ENCODE results near the gene USB1.

Gene USB1

DNA sequence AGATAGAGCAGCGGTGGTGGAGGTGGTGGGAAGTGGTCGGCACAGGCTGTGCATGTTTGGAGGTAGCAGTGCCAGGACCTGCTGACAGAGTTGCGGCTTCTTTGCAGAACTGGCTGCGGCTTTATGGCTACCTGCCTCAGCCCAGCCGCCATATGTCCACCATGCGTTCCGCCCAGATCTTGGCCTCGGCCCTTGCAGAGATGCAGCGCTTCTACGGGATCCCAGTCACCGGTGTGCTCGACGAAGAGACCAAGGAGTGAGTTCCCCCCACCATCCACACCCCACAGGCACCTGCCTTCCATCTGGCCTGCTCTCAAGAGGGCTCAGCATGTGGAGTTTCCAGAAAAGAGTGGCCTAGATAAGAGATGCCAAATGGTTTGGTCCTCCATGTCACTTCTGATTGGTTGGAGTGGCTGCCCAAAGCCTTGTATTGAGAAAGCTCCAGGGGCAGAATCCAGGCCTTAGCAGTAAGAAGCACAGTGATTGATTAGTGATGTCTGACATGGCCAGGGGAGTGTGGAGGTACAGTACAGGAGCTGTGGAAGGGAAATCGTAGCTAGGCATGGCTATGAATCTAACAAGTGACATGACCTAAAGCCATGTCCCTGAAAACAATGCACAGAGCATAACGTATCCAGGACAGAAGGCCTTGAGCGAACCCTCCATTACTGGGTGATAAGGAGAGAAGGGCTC is 36.3 kb downstream of the USB1 start:
- DNase-seq: no peak

DNA sequence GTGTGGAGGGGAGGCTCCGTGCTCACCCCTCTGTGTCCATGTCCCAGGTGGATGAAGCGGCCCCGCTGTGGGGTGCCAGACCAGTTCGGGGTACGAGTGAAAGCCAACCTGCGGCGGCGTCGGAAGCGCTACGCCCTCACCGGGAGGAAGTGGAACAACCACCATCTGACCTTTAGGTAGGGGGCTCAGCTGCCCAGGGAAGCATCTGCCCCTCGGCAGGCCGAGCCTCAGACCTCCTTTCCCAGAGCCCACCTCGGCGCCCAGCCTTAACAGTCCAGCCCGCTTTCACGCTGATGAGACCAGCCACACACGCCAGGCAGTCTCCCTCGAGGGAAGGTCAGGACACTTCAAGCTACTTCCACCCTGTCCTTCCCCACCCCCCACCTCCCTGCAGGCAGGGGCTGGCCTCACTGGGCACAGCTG is 37.0 kb downstream of the USB1 start:
- DNase-seq: no peak

DNA sequence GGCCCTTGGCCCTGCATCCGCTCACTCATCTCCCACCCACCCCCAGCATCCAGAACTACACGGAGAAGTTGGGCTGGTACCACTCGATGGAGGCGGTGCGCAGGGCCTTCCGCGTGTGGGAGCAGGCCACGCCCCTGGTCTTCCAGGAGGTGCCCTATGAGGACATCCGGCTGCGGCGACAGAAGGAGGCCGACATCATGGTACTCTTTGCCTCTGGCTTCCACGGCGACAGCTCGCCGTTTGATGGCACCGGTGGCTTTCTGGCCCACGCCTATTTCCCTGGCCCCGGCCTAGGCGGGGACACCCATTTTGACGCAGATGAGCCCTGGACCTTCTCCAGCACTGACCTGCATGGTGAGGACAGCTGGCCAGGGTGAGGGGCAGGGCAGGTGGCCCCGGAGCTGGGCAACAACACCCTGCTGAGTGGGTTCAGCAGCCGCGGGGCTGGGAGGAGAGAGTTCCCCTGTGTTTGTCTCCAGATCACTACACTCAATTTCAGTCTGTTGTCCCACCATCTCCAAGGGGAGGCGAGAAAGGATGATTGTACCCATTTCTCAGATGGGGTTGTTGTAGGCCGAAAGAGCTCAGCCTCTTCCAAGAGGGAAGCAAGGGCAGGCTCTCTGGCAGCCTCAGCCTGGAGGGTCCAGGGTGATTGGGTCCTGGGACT is 38.8 kb downstream of the USB1 start:
- no peak for DNase-seq

DNA sequence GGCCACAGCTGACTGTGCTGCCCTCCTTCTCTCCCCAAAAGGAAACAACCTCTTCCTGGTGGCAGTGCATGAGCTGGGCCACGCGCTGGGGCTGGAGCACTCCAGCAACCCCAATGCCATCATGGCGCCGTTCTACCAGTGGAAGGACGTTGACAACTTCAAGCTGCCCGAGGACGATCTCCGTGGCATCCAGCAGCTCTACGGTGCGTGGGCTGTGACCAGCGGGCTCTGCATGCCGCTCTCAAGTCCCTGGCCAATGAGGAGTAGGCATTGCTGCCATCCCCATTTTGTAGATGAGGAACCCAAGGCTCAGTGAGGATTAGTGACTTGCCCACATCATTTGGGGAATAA is 39.3 kb downstream of the USB1 start:
- DNase-seq: no peak

DNA sequence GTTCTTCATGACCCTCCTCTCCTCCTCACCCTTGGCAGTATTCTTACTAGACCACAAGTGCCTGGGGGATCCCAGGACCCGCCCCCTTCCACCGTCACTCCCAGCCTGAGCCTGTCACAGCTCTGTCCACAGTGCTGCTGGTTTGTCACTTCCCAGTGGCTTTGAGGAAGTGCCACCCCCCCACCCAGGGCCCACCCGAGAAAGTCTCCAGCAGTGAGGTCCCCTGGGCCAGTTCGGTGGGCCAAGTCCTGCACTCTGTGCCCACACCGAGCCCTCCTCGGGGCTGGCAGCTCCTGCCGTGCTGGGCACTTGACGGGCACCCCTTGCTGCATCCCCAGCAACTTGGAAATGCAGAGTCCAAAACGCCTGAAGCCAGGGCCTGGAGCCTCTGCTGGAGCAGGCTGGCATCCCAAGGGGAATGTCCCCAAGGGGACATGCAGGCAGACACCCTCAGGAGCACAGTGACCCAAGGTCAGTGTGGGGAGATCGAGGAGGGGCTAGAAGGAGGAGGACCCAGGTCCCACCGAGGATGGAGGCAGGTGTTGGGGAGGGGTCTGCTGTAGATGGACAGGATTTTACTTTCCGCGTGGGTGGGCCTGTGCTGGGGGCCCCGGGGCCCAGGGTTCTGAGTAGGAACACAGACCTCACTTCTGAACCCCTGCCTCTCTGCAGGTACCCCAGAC is 39.9 kb downstream of the USB1 start:
- no peak for DNase-seq

DNA sequence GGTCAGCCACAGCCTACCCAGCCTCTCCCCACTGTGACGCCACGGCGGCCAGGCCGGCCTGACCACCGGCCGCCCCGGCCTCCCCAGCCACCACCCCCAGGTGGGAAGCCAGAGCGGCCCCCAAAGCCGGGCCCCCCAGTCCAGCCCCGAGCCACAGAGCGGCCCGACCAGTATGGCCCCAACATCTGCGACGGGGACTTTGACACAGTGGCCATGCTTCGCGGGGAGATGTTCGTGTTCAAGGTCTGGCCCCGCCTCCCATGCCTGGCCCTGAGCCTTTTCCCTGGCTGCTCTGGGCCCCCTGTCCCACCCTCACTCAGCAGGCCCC is 40.4 kb downstream of the USB1 start:
- no peak for DNase-seq

DNA sequence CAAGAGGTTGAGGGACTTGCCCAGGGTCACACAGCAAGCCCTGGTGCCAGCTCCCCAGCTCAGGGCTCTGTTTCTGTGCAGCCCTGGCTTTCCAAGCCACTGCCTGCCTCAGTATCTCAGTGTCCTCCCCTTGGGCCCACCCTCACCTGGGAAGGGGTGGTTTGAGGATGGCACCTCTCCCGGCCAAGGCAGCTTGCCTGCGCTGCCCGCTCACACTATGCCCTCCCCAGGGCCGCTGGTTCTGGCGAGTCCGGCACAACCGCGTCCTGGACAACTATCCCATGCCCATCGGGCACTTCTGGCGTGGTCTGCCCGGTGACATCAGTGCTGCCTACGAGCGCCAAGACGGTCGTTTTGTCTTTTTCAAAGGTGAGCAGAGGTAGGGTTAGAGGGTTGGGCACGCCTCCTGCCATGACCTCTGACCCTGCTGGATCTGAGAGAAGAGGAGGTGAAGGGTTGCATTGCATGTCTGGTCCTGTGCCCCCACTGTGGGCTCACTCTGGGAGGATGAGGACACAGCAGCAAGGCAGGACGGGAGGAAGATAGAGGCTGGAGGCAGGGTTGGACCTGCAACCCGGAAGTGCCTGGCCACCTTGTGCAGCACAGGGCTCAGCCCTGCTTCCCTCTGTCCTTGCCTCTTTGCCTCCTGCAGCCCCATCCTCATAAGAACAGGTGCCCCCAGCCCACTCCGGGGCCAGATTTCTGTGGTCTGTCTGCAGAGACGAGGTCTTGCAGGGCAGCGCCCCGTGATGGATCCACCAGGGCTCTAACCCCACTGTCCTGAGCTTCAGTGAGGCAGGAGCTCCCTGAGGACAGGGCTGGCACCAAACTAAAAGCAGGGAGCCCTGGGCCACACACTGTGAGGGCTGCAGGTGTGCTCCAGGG is 41.0 kb downstream of the USB1 start:
- no peak for DNase-seq

DNA sequence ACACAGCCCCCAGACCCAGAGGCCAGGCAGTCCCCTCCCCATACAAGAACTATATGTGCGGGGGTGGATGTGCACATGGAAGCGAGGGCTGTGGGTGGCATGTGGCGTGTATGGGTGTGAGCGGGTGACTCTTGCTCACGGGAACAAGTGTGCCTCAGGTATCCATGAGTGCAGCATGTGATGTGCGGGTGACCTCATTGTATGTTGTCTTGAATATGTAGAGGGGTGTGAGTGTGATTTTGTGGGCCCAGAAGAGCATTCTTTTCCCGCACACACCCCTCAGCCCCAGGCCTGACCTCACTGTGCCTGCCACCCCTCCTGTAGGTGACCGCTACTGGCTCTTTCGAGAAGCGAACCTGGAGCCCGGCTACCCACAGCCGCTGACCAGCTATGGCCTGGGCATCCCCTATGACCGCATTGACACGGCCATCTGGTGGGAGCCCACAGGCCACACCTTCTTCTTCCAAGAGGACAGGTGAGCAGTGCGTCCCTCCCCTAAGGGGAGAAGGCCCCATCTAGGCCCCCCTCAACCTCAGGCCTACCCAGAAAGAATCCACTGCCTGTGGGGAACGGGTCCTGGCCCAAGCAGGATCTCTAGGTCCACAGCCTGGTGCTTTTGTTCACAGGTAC is 41.8 kb downstream of the USB1 start:
- no peak for DNase-seq

DNA sequence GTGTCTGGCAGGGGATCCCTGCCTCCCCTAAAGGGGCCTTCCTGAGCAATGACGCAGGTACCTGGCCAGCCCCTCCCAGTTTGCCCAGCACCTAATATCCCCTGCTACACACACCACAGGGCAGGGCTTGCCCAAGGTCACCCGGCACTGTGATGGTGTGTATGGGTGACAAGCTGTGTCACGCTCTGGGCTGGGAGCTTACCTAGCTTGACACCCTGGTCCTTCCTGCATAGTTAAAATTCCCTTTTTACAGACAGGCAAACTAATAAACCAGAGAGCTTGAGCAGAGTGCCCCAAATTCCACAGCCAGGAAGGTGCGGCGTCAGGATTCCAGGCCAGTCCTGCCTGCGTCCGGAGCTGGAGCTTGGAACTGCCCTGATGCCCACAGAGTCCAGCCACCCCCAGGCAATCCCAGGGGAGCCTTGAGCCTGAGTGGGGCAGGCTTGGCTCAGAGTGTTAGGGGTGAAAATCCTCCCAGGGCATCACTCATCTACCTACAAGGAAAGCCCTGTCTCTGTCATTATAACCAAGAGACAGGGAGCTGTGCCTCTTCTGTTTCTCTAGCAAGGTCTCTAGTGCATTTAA is 42.5 kb downstream of the USB1 start:
- no peak for DNase-seq

DNA sequence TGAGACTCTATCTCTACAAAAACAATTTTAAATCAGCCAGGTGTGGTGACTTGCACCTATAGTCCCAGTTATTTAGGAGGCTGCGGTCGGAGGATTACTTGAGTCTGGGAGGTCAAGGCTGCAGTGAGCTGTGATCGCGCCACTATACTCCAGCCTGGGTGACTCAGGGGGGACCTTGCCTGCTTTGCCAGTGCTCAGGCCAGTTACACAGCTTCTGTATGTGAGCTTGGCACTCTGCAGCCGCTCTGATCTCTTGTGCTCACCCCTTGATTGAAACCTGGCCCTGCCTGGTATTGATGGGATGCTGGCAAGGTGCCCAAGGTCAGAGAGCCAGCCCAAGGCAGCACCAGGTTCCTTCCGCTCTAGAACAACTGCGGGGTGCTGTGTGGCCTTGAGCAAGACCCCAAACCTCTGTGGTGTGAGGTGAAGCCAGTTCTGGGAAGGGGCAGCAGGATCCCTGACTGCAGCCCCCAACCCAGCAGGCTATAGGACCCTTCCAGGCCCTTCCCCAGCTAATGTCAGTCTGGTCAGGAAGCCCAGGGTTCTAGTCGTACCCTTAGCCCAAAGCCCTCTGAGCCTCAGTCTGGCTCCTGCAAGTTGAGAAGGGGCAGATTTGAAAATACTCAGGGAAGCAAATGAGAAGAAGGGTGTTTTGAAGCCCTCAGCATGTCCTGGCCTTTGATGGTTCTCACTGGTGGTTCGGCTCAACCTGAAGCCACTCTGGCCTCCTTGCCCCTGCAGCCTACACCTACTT is 43.2 kb downstream of the USB1 start:
- no peak for DNase-seq

DNA sequence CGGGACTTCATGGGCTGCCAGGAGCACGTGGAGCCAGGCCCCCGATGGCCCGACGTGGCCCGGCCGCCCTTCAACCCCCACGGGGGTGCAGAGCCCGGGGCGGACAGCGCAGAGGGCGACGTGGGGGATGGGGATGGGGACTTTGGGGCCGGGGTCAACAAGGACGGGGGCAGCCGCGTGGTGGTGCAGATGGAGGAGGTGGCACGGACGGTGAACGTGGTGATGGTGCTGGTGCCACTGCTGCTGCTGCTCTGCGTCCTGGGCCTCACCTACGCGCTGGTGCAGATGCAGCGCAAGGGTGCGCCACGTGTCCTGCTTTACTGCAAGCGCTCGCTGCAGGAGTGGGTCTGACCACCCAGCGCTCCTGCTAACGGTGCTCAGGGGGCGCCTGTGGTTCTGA is 43.9 kb downstream of the USB1 start:
- DNase-seq: no peak

DNA sequence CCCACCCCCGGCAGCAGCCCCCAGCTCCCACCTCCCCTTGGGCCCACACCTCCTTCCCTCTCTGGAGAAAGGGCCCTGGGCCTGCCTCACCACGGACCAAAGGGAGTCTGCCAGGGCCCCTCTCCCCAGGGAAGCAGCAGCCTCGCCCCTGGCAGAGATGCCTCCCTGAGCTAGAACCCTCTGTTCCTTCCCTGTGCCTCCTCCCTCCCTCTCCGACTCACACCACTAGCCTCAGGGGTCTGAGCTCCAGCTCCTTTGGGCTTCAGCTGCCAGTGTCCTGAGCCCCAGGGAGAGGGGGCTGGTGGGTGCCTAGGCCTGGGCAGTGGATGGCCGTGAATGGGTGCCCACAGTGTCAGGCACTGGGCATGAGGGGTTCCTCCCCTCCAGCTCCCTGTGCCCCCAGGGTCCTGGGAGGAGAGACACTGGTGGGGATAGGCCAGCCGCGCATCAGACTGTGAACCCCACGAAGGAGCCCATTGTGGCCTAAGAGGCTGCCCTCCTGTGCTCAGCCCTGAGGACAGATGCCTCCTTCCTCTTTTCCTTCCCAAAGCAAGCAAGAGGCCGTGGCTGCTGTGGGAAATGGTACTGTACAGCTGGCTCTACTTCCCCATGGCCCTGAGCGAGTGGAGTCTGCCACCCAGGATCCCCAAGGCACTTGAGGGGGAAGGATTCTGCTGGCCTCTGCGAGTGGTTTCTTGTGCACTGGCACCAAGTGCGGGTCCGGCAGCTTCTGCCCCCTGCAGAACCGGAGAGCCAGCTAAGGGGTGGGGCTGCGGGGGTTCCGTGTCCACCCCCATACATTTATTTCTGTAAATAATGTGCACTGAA is 45.1 kb downstream of the USB1 start:
- DNase-seq: no peak

DNA sequence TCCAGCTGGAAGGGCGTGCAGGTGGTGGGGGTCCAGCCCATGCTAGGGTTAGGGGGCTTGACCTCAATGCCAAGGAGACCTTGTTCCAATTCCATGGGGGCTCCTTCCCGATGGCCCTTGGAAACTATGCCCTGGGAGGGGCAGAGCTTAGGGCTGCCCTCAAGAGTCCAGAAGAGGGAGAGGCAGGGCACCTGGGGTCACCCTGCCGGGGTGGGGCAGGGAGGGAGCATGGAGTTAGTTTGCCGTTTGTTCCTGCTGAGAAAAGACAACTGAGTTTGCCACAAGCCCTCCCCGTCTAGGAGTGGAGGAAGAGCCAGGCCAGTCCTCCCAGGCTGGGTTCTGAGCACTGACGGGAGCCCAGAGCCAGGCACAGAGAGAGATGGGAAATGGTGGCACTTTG is 45.7 kb downstream of the USB1 start:
- no peak for DNase-seq

DNA sequence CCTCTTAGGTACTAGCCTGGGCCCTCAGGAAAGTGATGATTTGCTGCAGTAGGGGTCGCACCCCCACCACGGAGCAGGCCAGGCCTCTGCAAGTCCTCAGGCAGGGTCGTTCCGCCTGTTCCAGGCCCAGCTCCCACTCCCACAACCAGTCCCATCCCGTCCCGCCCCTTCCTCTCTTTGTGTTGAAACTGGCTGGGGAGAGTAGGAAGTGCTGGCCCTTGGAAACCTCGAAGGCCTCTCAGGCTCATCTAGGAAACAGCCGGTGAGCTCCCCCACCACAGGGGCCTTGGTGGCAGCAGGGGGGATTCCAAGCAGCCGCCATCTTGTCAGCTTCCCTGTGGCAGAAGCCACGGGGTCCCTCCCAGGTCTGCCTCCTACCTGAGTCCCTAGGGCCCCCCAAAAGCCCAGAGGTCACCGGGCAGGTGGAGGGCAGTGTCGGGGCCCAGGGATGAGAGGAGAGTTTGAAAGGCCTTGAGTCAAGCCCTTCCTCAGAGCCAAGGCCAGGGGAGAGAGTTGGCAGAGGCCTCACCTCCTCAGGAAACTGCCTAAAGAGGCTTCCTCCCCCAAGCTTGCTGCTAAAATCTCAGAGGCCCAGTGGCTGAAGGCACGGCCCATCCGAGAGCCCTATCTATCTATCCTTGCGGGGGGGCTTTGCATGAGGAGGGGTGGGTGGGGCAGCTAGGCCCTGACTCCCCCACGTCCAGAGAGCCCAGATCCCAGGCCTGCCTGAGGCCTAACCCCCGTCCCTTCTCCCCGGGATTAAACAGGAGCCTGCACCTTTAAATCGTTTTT is 46.5 kb downstream of the USB1 start:
- DNase-seq: no peak

DNA sequence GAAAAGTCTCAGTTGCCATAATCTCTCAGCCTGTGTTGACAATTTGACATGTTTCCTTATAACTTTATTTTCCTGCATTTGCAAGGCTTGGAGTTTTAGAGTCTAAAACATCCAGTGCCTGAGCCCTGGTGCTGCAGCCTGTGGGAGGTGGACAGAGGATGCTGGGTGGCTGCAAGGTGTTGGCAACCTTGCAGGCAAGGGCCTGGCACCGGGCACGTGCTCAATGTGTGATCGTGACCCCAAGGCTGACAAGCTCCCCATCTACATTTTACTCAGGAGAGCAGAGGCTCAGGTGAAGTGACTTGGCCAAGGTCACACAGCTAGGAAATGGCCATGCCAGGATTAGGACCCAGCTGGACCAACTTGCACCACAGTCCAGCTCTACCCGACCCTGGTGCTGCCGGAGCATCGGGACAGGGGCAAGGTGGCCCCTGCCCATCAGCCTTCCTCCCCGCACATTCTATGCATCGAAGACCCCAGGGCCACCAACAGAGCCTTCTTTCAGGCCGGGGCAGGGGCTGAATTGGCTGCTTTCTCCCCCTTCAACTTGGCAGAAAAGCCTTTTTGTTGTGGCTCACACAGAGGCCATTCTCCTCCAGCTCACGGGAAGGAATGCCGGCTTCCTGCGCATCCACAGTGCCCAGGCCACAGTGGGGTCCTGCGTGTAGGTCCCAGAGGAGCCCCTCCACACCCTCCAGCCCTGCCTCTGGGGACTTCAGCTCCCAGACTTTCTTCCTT is 47.5 kb downstream of the USB1 start:
- DNase-seq: no peak

DNA sequence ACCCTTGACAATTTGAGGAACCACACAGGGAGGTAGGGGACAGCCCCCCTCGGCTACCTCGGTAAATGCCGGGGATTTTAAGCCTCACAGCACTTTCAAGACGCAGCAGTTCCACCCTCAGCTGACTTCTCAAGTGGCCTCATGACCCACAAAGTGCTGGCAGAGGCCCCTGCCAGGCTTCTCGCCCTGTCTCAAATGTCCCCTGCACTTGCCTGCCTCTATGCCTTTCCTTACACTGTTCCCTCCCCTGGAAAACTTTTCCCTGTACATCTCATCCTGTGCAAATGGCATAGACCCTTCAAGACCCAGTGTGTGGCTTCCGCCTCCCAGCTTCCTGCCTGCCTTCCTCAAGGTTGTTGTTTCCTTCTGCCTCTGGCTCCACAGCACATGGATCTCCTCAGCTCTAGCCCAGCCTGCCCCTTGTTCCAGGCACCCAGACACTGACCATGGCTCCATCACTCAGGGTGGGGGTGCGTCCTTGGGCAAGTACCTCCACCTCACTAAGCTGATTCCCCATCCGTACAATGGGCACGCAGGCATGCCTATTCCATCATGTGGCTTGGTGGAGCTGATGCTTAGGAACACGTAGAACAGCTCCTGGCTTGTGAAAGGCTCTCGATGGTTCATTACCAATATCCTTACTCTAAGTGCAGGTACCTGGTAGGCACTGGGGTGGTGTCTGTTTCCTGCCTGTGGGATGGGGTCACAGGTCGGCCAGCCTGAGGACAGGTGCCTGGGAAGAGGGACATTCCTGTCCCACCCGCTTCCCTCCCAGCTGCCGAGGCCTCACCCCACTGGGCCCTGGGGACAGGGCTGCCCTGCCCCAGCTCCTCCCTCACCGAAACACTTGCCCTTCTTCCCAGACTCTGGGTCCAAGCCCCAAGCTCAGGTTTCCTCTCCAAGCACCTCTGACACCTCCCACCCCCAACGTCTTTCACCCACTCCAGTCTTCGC is 48.3 kb downstream of the USB1 start:
- DNase-seq: no peak

DNA sequence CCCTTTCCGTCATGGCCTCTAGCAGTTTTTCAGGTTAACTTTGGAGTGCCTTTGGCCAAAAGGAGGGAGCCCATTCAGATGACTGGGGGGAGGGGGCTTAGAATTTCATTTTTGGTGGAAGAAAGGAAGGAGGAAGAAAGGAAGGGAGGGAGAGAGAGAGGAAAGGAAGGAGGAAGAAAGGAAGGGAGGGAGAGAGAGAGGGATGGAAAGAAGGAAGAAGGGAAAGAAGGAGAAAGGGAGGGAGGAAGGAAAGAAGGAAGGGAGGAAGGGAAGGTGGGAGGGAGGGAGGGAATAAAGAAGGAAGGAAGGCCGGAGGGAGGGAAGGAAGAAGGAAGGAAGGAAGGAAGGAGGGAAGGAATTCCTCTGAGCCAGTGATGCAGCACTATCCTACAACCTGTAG is 50.1 kb downstream of the USB1 start:
- DNase-seq: no peak

Measured in stimulated activated CD8-positive, alpha-beta memory T cell treated with anti-CD3 and anti-CD28 coated beads, Interleukin-4, amount 100 ng/mL, for 48 hours (primary cell).